ENCODE data around the gene DMRT1. TPM values are rescaled to one million over a fixed set of nuclear protein-coding genes. Genes with fewer than 3 reads are reported as not detected.

The DMRT1 gene
- total RNA-seq, 1 donor from 2014 or later: not detected

- DNase-seq: no peak
- H3K9me3 ChIP-seq: no peaks in the 10 kb centered on the region
- no peak overlapping the region for H3K4me3 ChIP-seq
- no peak for ATAC-seq
- H3K36me3 ChIP-seq: no peaks in the 10 kb centered on the region
- TF ChIP-seq, protein P1, sequence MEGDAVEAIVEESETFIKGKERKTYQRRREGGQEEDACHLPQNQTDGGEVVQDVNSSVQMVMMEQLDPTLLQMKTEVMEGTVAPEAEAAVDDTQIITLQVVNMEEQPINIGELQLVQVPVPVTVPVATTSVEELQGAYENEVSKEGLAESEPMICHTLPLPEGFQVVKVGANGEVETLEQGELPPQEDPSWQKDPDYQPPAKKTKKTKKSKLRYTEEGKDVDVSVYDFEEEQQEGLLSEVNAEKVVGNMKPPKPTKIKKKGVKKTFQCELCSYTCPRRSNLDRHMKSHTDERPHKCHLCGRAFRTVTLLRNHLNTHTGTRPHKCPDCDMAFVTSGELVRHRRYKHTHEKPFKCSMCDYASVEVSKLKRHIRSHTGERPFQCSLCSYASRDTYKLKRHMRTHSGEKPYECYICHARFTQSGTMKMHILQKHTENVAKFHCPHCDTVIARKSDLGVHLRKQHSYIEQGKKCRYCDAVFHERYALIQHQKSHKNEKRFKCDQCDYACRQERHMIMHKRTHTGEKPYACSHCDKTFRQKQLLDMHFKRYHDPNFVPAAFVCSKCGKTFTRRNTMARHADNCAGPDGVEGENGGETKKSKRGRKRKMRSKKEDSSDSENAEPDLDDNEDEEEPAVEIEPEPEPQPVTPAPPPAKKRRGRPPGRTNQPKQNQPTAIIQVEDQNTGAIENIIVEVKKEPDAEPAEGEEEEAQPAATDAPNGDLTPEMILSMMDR (IDR thresholded peaks at IDR 0.05): no peak
- intact Hi-C loops (cut with DNase I): no loop called here
- H3K27me3 ChIP-seq (ENCODE audit: low read depth): no peaks in the 10 kb centered on the region
- peaks cover 10% of the 10 kb centered on the region for H3K4me1 ChIP-seq
- no peak overlapping the region for H3K27ac ChIP-seq
Observed at GRCh38 chr9:818958-819357, 22.5 kb upstream of the DMRT1 start.

GRCh38 chr9:826500-827280 lies 14.8 kb upstream of the DMRT1 start:
- Histone ChIP-seq H3K27ac (no peak overlapping the region), H3K27me3 (ENCODE audit: low read depth) (no peaks in the 10 kb centered on the region), H3K36me3 (no peaks in the 10 kb centered on the region), H3K4me3 (no peak overlapping the region), H3K9me3 (no peaks in the 10 kb centered on the region), H3K4me1 (no peaks in the 10 kb centered on the region)
- intact Hi-C loops (cut with DNase I): no loop called here
- DNase-seq (no peak), ATAC-seq (no peak)
- TF ChIP-seq, protein P1 (IDR thresholded peaks at IDR 0.05): no peak

DNA sequence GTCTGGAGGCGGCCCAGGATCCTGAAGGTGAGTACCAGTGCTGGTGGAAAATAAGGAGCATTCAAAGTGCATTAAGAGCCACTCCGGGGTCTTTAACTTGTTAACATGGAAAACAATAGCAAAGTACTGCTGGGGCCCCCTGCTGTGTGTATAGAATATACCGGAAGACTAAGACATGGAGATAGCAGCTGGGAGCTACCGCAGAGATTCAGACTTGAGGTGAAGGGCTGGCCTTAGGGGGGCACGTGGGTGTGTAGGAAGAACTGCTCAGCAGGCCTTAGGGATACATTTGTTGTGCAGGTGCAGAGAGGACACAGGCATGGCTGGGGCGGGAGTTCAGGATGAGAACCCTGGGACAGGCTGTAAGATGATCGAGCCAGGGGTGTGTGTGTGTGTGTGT lies 1.2 kb upstream of the DMRT1 start:
- TF ChIP-seq, protein P1 (IDR thresholded peaks at IDR 0.05): no peak
- no peaks in the 10 kb centered on the region for H3K9me3 ChIP-seq
- DNase-seq: no peak
- H3K27ac ChIP-seq: no peak overlapping the region
- no peak overlapping the region for H3K4me3 ChIP-seq
- ATAC-seq: no peak
- intact Hi-C loops (cut with DNase I): no loop called here
- no peaks in the 10 kb centered on the region for H3K36me3 ChIP-seq
- peaks cover 8% of the 10 kb centered on the region for H3K4me1 ChIP-seq
- H3K27me3 ChIP-seq (ENCODE audit: low read depth): peaks cover 67% of the 10 kb centered on the region

DNA sequence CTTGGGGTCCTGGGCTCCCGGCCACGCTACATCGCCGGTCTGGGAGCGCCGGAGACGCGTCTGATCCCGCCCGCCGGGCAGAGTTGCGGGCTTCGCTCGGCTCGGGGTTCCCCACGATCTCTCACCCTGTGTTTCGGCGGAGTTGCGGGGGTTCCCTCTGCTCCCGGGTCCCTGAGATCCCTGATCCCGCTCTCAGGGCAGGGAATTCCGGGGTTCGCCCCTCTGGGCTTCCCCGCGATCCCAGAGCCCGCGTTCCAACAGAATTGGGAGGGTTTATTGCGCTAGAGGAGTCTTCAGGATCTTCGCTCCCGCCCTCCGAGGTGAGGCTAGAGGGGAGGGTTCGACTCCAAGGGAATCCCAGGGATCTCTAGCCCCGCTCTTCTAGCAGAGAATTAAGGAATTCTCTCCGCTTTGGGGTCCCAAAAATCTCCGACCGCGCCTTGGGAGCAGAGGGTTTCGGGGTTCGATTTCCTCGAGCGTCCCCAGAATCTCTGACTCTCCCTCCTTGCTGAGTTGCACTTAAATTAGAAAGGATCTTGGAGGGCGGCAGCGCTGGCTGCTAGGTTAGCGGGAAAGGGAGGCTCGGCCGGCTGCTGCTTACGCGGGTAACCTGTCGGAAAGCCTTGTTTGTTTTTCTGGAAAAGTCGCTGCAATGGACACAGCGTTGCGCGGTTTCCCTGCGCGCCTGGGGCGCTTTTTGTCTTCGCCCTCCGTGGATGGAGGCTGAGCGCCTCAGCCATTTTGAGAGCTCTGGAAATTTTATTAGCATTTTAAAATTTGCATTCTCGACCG lies 1.3 kb downstream of the DMRT1 start:
- Histone ChIP-seq H3K9me3 (no peaks in the 10 kb centered on the region), H3K4me1 (peaks cover 8% of the 10 kb centered on the region), H3K27me3 (ENCODE audit: low read depth) (peaks cover 79% of the 10 kb centered on the region), H3K36me3 (no peaks in the 10 kb centered on the region), H3K4me3 (no peak overlapping the region), H3K27ac (no peak overlapping the region)
- ATAC-seq (no peak), DNase-seq (no peak)
- intact Hi-C loops (cut with DNase I): no loop called here
- TF ChIP-seq, protein P1 (IDR thresholded peaks at IDR 0.05): no peak

- intact Hi-C loops (cut with DNase I): no loop called here
- H3K4me3 ChIP-seq: no peak overlapping the region
- peaks cover 83% of the 10 kb centered on the region for H3K27me3 ChIP-seq (ENCODE audit: low read depth)
- H3K4me1 ChIP-seq: peaks cover 8% of the 10 kb centered on the region
- ATAC-seq (no peak), DNase-seq (no peak)
- H3K9me3 ChIP-seq: no peaks in the 10 kb centered on the region
- TF ChIP-seq, protein P1 (IDR thresholded peaks at IDR 0.05): no peak
- no peaks in the 10 kb centered on the region for H3K36me3 ChIP-seq
- H3K27ac ChIP-seq: no peak overlapping the region
Observed at GRCh38 chr9:843427-843785, 1.9 kb downstream of the DMRT1 start.

All from lower lobe of right lung (tissue), 2 donors.